MCF 10A (cell line): ENCODE data around the gene LNX1. TPM values are rescaled to one million over a fixed set of nuclear protein-coding genes. Genes with fewer than 3 reads are reported as not detected.

Experiments used
- BruUV-seq: library from RNA; stranded (reverse); fragments of 400-500 nt; replicated peaks from 2 replicates; lab custom pipeline; 2021; lab: Mats Ljungman, UMichigan
- CTCF ChIA-PET: fragments of 300-600 bp; sonication (Branson Sonifier 250); formaldehyde crosslinking; extraction: SDS; loops from one replicate; lab custom pipeline; 2021; ENCODE audit warnings: antibody characterized with exemption, inconsistent platforms; lab: Yijun Ruan, JAX
- POLR2A ChIA-PET: fragments of 300-600, 350-650 bp; sonication (Branson Sonifier 250); formaldehyde crosslinking; extraction: SDS; loops from one replicate; lab custom pipeline; 2020; ENCODE audit warnings: antibody characterized with exemption, inconsistent platforms; lab: Yijun Ruan, JAX
- DNase-seq: peaks from one replicate; pipeline ENCODE4 v3.0.0-alpha.2; 2018; ENCODE audit not compliant: unreplicated experiment
- H3K27ac Mint-ChIP-seq: one replicate; pipeline ENCODE4 v1.8.0; 2022; ENCODE audit warnings: mild to moderate bottlenecking, low read depth, mixed read lengths; ENCODE audit not compliant: unreplicated experiment
- H3K27me3 Mint-ChIP-seq: one replicate; pipeline ENCODE4 v1.8.0; 2022; ENCODE audit warnings: mixed read lengths; ENCODE audit not compliant: insufficient read depth, unreplicated experiment
- H3K36me3 Mint-ChIP-seq: one replicate; pipeline ENCODE4 v1.8.0; 2022; ENCODE audit warnings: mild to moderate bottlenecking, moderate library complexity, mixed read lengths; ENCODE audit not compliant: insufficient read depth, unreplicated experiment
- H3K4me1 Mint-ChIP-seq: one replicate; pipeline ENCODE4 v1.8.0; 2022; ENCODE audit warnings: mixed read lengths; ENCODE audit not compliant: insufficient read depth, unreplicated experiment
- H3K4me3 Mint-ChIP-seq: one replicate; pipeline ENCODE4 v1.8.0; 2022; ENCODE audit warnings: mild to moderate bottlenecking, moderate library complexity, mixed read lengths; ENCODE audit not compliant: unreplicated experiment
- H3K9me3 Mint-ChIP-seq: one replicate; pipeline ENCODE4 v1.8.0; 2022; ENCODE audit warnings: mixed read lengths; ENCODE audit not compliant: unreplicated experiment
- CTCF ChIP-seq: fragments of 200-600 bp; IDR thresholded peaks from one replicate; pipeline ENCODE4 v1.8.0; 2022; ENCODE audit warnings: antibody characterized with exemption, mild to moderate bottlenecking; ENCODE audit not compliant: unreplicated experiment
- intact Hi-C: fragments of 100-400 bp; cut with micrococcal nuclease; formaldehyde crosslinking; loops from 2 replicates; pipeline ENCODE4 v1.14.1; 2022
- total RNA-seq: library from RNA; stranded (reverse); gene quantifications from 2 replicates; pipeline ENCODE4 v1.2.3, GENCODE V29; 2022

Gene LNX1
- total RNA-seq, 1 experiment from 2014 or later, result not detected

- intact Hi-C loops, result no loop called here
- BruUV-seq, result no TSS peak
- H3K4me1 Mint-ChIP-seq, result peaks cover 13% of the 10 kb centered on the region
- no peak overlapping the region for H3K27ac Mint-ChIP-seq
- no peak overlapping the region for H3K4me3 Mint-ChIP-seq
- peaks cover under 1% of the 10 kb centered on the region for H3K36me3 Mint-ChIP-seq
- no peak for TF ChIP-seq CTCF
- no peak for DNase-seq
- no peaks in the 10 kb centered on the region for H3K27me3 Mint-ChIP-seq
- ChIA-PET CTCF (no interaction called here), POLR2A (no interaction called here)
- no peaks in the 10 kb centered on the region for H3K9me3 Mint-ChIP-seq
Measured at GRCh38 chr4:53534684-53535083, 56.6 kb downstream of the LNX1 start.

- CTCF ChIA-PET, result interaction anchor here (1.2 to 2.3 kb wide), 2 partner anchors 8 to 10 kb away, joined by 3 to 9 read pairs; no protein-coding TSS in a partner anchor
- Mint-ChIP-seq H3K36me3 (peaks cover 7% of the 10 kb centered on the region), H3K9me3 (no peaks in the 10 kb centered on the region), H3K27me3 (no peaks in the 10 kb centered on the region), H3K4me3 (no peak overlapping the region), H3K27ac (no peak overlapping the region), H3K4me1 (peaks cover 11% of the 10 kb centered on the region)
- intact Hi-C loops, result no loop called here
- POLR2A ChIA-PET, result interaction anchor here (0.6 kb wide), 1 partner anchor 686 kb away, joined by 4 read pairs; no protein-coding TSS in a partner anchor
- no TSS peak for BruUV-seq
- DNase-seq, result no peak
- no peak for TF ChIP-seq CTCF
Measured at GRCh38 chr4:53532521-53532920, 58.8 kb downstream of the LNX1 start.

GRCh38 chr4:53531585-53532224 lies 59.6 kb downstream of the LNX1 start:
- Mint-ChIP-seq H3K9me3 (no peaks in the 10 kb centered on the region), H3K4me3 (no peak overlapping the region), H3K36me3 (peaks cover 7% of the 10 kb centered on the region), H3K27ac (no peak overlapping the region), H3K27me3 (no peaks in the 10 kb centered on the region), H3K4me1 (peaks cover 8% of the 10 kb centered on the region)
- POLR2A ChIA-PET, result interaction anchor here (0.6 kb wide), 1 partner anchor 687 kb away, joined by 4 read pairs; no protein-coding TSS in a partner anchor
- intact Hi-C loops, result no loop called here
- CTCF ChIA-PET, result interaction anchor here (1.9 to 2.3 kb wide), 2 partner anchors 9 to 11 kb away, joined by 4 to 9 read pairs; no protein-coding TSS in a partner anchor
- no peak for TF ChIP-seq CTCF
- no TSS peak for BruUV-seq
- DNase-seq, result no peak

- no peak overlapping the region for H3K27ac Mint-ChIP-seq
- TF ChIP-seq CTCF, result no peak
- H3K27me3 Mint-ChIP-seq, result no peaks in the 10 kb centered on the region
- intact Hi-C loops, result no loop called here
- ChIA-PET CTCF (interaction anchor here (0.6 to 1.1 kb wide), 4 partner anchors 20 to 159 kb away, joined by 3 to 5 read pairs (median 4); no protein-coding TSS in a partner anchor), POLR2A (interaction anchor here (1.4 kb wide), 1 partner anchor 12 kb away, joined by 3 read pairs; no protein-coding TSS in a partner anchor)
- H3K4me3 Mint-ChIP-seq, result no peak overlapping the region
- no peak for DNase-seq
- H3K9me3 Mint-ChIP-seq, result no peaks in the 10 kb centered on the region
- no peaks in the 10 kb centered on the region for H3K4me1 Mint-ChIP-seq
- H3K36me3 Mint-ChIP-seq, result peaks cover 7% of the 10 kb centered on the region
- no TSS peak for BruUV-seq
Measured at GRCh38 chr4:53529025-53529424, 62.3 kb downstream of the LNX1 start.
